Ovary (tissue), 3 donors: Measurements from ENCODE around the gene SIPA1L3.

Experiments
- EP300 ChIP-seq: sonication (generic); formaldehyde crosslinking; IDR thresholded peaks from one replicate; pipeline ENCODE4 v1.6.1; 2017; ENCODE audit warnings: antibody characterized with exemption
- POLR2A ChIP-seq: fragments of 450-650 bp; IDR thresholded peaks from one replicate; pipeline ENCODE4 v1.6.1; 2017; ENCODE audit warnings: antibody characterized with exemption, mild to moderate bottlenecking, moderate library complexity
- TF ChIP-seq, protein P1 (sequence below), 3 donors: fragments of 450-650 bp in 2 of 3; fragments of 200-600 bp in 1 of 3; IDR thresholded peaks; one replicate each; pipeline versions ENCODE4 v1.5.1 to v1.8.0; 2016 to 2022; ENCODE audit warnings: antibody characterized with exemption in 3 of 3, mild to moderate bottlenecking in 1 of 3
- donor health status: DM: no; HTN: no; CAD: no.

- TF ChIP-seq, protein P1, sequence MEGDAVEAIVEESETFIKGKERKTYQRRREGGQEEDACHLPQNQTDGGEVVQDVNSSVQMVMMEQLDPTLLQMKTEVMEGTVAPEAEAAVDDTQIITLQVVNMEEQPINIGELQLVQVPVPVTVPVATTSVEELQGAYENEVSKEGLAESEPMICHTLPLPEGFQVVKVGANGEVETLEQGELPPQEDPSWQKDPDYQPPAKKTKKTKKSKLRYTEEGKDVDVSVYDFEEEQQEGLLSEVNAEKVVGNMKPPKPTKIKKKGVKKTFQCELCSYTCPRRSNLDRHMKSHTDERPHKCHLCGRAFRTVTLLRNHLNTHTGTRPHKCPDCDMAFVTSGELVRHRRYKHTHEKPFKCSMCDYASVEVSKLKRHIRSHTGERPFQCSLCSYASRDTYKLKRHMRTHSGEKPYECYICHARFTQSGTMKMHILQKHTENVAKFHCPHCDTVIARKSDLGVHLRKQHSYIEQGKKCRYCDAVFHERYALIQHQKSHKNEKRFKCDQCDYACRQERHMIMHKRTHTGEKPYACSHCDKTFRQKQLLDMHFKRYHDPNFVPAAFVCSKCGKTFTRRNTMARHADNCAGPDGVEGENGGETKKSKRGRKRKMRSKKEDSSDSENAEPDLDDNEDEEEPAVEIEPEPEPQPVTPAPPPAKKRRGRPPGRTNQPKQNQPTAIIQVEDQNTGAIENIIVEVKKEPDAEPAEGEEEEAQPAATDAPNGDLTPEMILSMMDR (IDR thresholded peaks at IDR 0.05) = no peak
- TF ChIP-seq POLR2A = no peak
- no peak for TF ChIP-seq EP300
Measured at GRCh38 chr19:37983916-37984315, 76.9 kb downstream of the SIPA1L3 start.
